Loucy (cell line): ENCODE data around the gene MRPL38.

Source experiments
- H2AFZ ChIP-seq: fragments of 200-600 bp; sonication (generic); 2 replicates; pipeline ENCODE4 v1.6.0; 2016; ENCODE audit warnings: antibody characterized with exemption, mild to moderate bottlenecking, low read length, moderate library complexity
- H3F3A ChIP-seq: fragments of 200-600 bp; 2 replicates; pipeline ENCODE4 v1.6.0; 2016; ENCODE audit warnings: antibody characterized with exemption, low read depth, mild to moderate bottlenecking
- H3K27me3 ChIP-seq: fragments of 200-600 bp; sonication (generic); 2 replicates; pipeline ENCODE4 v1.6.1; 2014; ENCODE audit warnings: low read length, mild to moderate bottlenecking; ENCODE audit not compliant: insufficient read depth, poor library complexity, severe bottlenecking
- H3K36me3 ChIP-seq: fragments of 200-600 bp; sonication (generic); 2 replicates; pipeline ENCODE4 v1.6.1; 2016; ENCODE audit warnings: low read length; ENCODE audit not compliant: insufficient read depth
- H3K4me1 ChIP-seq: fragments of 200-600 bp; sonication (generic); 2 replicates; pipeline ENCODE4 v1.5.1; 2014; ENCODE audit warnings: low read length, mild to moderate bottlenecking; ENCODE audit not compliant: insufficient read depth, poor library complexity, severe bottlenecking
- H3K4me2 ChIP-seq: fragments of 200-600 bp; sonication (generic); 2 replicates; pipeline ENCODE4 v1.6.0; 2014; ENCODE audit warnings: antibody characterized with exemption, low read length, low read depth, mild to moderate bottlenecking; ENCODE audit not compliant: poor library complexity, severe bottlenecking
- H3K4me3 ChIP-seq: fragments of 200-600 bp; sonication (generic); 2 replicates; pipeline ENCODE4 v1.5.1; 2014; ENCODE audit warnings: low read length, mild to moderate bottlenecking, mixed read lengths; ENCODE audit not compliant: poor library complexity, severe bottlenecking
- H3K79me2 ChIP-seq: fragments of 200-600 bp; sonication (generic); 2 replicates; pipeline ENCODE4 v1.6.1; 2014; ENCODE audit warnings: low read length; ENCODE audit not compliant: insufficient read depth
- H3K9ac ChIP-seq: fragments of 200-600 bp; sonication (generic); 2 replicates; pipeline ENCODE4 v1.6.0; 2014; ENCODE audit warnings: mild to moderate bottlenecking, low read depth, low read length, moderate library complexity; ENCODE audit not compliant: poor library complexity, severe bottlenecking
- H3K9me2 ChIP-seq: fragments of 200-600 bp; sonication (generic); replicated peaks from 2 replicates; pipeline ENCODE4 v1.6.1; 2016; ENCODE audit warnings: low read depth, low read length, mixed read lengths
- H3K9me3 ChIP-seq: fragments of 200-600 bp; sonication (generic); 2 replicates; pipeline ENCODE4 v1.6.1; 2014; ENCODE audit warnings: mild to moderate bottlenecking, antibody characterized with exemption, low read length, low read depth; ENCODE audit not compliant: insufficient read depth
- H4K20me1 ChIP-seq: fragments of 200-600 bp; sonication (generic); 2 replicates; pipeline ENCODE4 v1.6.0; 2014; ENCODE audit warnings: antibody characterized with exemption, low read length, mild to moderate bottlenecking; ENCODE audit not compliant: insufficient read depth, poor library complexity, severe bottlenecking
- CTCF ChIP-seq: fragments of 200-600 bp; sonication (generic); conservative IDR thresholded peaks from 2 replicates; pipeline ENCODE4 v1.5.1; 2014; ENCODE audit warnings: mild to moderate bottlenecking, antibody characterized with exemption, low read length
- EZH2phosphoT487 ChIP-seq: fragments of 200-600 bp; IDR thresholded peaks from 2 replicates; pipeline ENCODE4 v1.6.1; 2018; ENCODE audit warnings: antibody characterized with exemption, mild to moderate bottlenecking, moderate library complexity, borderline replicate concordance

The MRPL38 gene

GRCh38 chr17:75909812-75910274 is 5.2 kb upstream of the MRPL38 start:
- peak overlapping the region; percentile 68 for H3K4me2 ChIP-seq

GRCh38 chr17:75909051-75909811 is 4.5 kb upstream of the MRPL38 start:
- no peaks in the 10 kb centered on the region for H3K9me2 ChIP-seq

More at GRCh38 chr17:75909812-75910274, 5.2 kb upstream of the MRPL38 start:
- H4K20me1 ChIP-seq = no peaks in the 10 kb centered on the region
- no peaks in the 10 kb centered on the region for H3F3A ChIP-seq
- H3K4me3 ChIP-seq = peak overlapping the region; percentile 49
- no peaks in the 10 kb centered on the region for H3K9me3 ChIP-seq
- peak overlapping the region; percentile 65 for H3K9ac ChIP-seq
- no peaks in the 10 kb centered on the region for H3K36me3 ChIP-seq
- H2AFZ ChIP-seq = peak overlapping the region; percentile 49
- H3K9me2 ChIP-seq = no peaks in the 10 kb centered on the region
- TF ChIP-seq EZH2phosphoT487 = no peak
- TF ChIP-seq CTCF = no peak
- H3K4me1 ChIP-seq = peaks cover 32% of the 10 kb centered on the region
- no peaks in the 10 kb centered on the region for H3K79me2 ChIP-seq
- no peaks in the 10 kb centered on the region for H3K27me3 ChIP-seq

GRCh38 chr17:75908201-75908600 is 3.5 kb upstream of the MRPL38 start:
- Histone ChIP-seq H3K27me3 (no peaks in the 10 kb centered on the region), H3K9me2 (no peaks in the 10 kb centered on the region), H2AFZ (no peak overlapping the region), H3K9ac (no peak overlapping the region), H3K4me2 (no peak overlapping the region), H3K9me3 (no peaks in the 10 kb centered on the region), H3K36me3 (no peaks in the 10 kb centered on the region), H3F3A (no peaks in the 10 kb centered on the region), H3K79me2 (peaks cover 14% of the 10 kb centered on the region), H4K20me1 (peaks cover 6% of the 10 kb centered on the region), H3K4me1 (peaks cover 42% of the 10 kb centered on the region), H3K4me3 (no peak overlapping the region)
- no peak for TF ChIP-seq EZH2phosphoT487
- TF ChIP-seq CTCF = no peak

More at GRCh38 chr17:75909051-75909811, 4.5 kb upstream of the MRPL38 start:
- peak overlapping the region; percentile 49; the same call in 1 of the 2 replicates for H2AFZ ChIP-seq
- no peaks in the 10 kb centered on the region for H3F3A ChIP-seq
- TF ChIP-seq CTCF = no peak
- TF ChIP-seq EZH2phosphoT487 = no peak
- H3K36me3 ChIP-seq = no peaks in the 10 kb centered on the region
- H3K4me2 ChIP-seq = peak overlapping the region; percentile 68
- no peaks in the 10 kb centered on the region for H3K27me3 ChIP-seq
- H3K9me3 ChIP-seq = no peaks in the 10 kb centered on the region
- peaks cover 4% of the 10 kb centered on the region for H3K79me2 ChIP-seq
- peaks cover 32% of the 10 kb centered on the region for H3K4me1 ChIP-seq
- H3K9ac ChIP-seq = peak overlapping the region; percentile 65
- H3K4me3 ChIP-seq = peak overlapping the region; percentile 49
- H4K20me1 ChIP-seq = peaks cover 3% of the 10 kb centered on the region
